Mesothelial cell of epicardium (in vitro differentiated cells): Measurements from ENCODE around the gene CXCL12. TPM values are rescaled to one million over a fixed set of nuclear protein-coding genes. Genes with fewer than 3 reads are reported as not detected.

Experiments used
- DNase-seq, 2 experiments: peaks; one replicate each; pipeline ENCODE4 v3.0.0; 2021; ENCODE audit warnings: low spot score in 2 of 2; ENCODE audit not compliant: unreplicated experiment in 2 of 2
- H3K27ac Mint-ChIP-seq: 2 replicates; pipeline ENCODE4 v1.8.0; 2021; ENCODE audit warnings: mixed read lengths
- H3K27me3 Mint-ChIP-seq: 2 replicates; pipeline ENCODE4 v1.8.0; 2021; ENCODE audit warnings: low read depth, mixed read lengths
- H3K36me3 Mint-ChIP-seq: 2 replicates; pipeline ENCODE4 v1.8.0; 2021; ENCODE audit warnings: mixed read lengths
- H3K4me1 Mint-ChIP-seq: 2 replicates; pipeline ENCODE4 v1.8.0; 2021; ENCODE audit warnings: mixed read lengths
- H3K4me3 Mint-ChIP-seq: 2 replicates; pipeline ENCODE4 v1.8.0; 2021; ENCODE audit warnings: mild to moderate bottlenecking, moderate library complexity, mixed read lengths
- H3K9me3 Mint-ChIP-seq: 2 replicates; pipeline ENCODE4 v1.8.0; 2021; ENCODE audit warnings: mixed read lengths
- CTCF ChIP-seq: fragments of 200-600 bp; sonication (generic); IDR thresholded peaks from one replicate; pipeline ENCODE4 v1.5.0; 2021; ENCODE audit warnings: antibody characterized with exemption; ENCODE audit not compliant: unreplicated experiment
- total RNA-seq: library from RNA; stranded (reverse); gene quantifications from 3 replicates; pipeline ENCODE4 v1.2.1, GENCODE V29; 2021

CXCL12 gene
- total RNA-seq, 1 donor from 2014 or later = 45.8 TPM

GRCh38 chr10:44334621-44335184, 50.2 kb downstream of the CXCL12 start:
- TF ChIP-seq CTCF = no peak
- Mint-ChIP-seq H3K27me3 (peaks cover 17% of the 10 kb centered on the region), H3K4me3 (no peak overlapping the region), H3K9me3 (no peaks in the 10 kb centered on the region), H3K36me3 (no peaks in the 10 kb centered on the region), H3K4me1 (peaks cover 10% of the 10 kb centered on the region), H3K27ac (no peak overlapping the region)
- DNase-seq = no peak

GRCh38 chr10:44334091-44334490, 50.8 kb downstream of the CXCL12 start:
- Mint-ChIP-seq H3K9me3 (no peaks in the 10 kb centered on the region), H3K4me3 (no peak overlapping the region), H3K27ac (no peak overlapping the region), H3K4me1 (peaks cover 10% of the 10 kb centered on the region), H3K27me3 (peaks cover 19% of the 10 kb centered on the region), H3K36me3 (no peaks in the 10 kb centered on the region)
- no peak for DNase-seq
- no peak for TF ChIP-seq CTCF

- no peak overlapping the region for H3K4me3 Mint-ChIP-seq
- no peak for DNase-seq
- H3K4me1 Mint-ChIP-seq = peaks cover 10% of the 10 kb centered on the region
- peaks cover 19% of the 10 kb centered on the region for H3K27me3 Mint-ChIP-seq
- no peak overlapping the region for H3K27ac Mint-ChIP-seq
- H3K9me3 Mint-ChIP-seq = peaks cover 1% of the 10 kb centered on the region
- no peaks in the 10 kb centered on the region for H3K36me3 Mint-ChIP-seq
- TF ChIP-seq CTCF = no peak
Measured at GRCh38 chr10:44333511-44333910, 51.4 kb downstream of the CXCL12 start.

GRCh38 chr10:44332465-44332864, 52.4 kb downstream of the CXCL12 start:
- H3K4me1 Mint-ChIP-seq = peaks cover 10% of the 10 kb centered on the region
- DNase-seq = no peak

GRCh38 chr10:44330431-44330830, 54.5 kb downstream of the CXCL12 start:
- peaks cover 3% of the 10 kb centered on the region for H3K9me3 Mint-ChIP-seq
- DNase-seq = no peak
- H3K36me3 Mint-ChIP-seq = no peaks in the 10 kb centered on the region
- peaks cover 24% of the 10 kb centered on the region for H3K27me3 Mint-ChIP-seq
- no peak for TF ChIP-seq CTCF
- no peak overlapping the region for H3K27ac Mint-ChIP-seq
- H3K4me3 Mint-ChIP-seq = no peak overlapping the region
- H3K4me1 Mint-ChIP-seq = peaks cover 21% of the 10 kb centered on the region

More at GRCh38 chr10:44332465-44332864, 52.4 kb downstream of the CXCL12 start:
- Mint-ChIP-seq H3K36me3 (no peaks in the 10 kb centered on the region), H3K27ac (no peak overlapping the region), H3K9me3 (peaks cover 3% of the 10 kb centered on the region), H3K27me3 (peaks cover 20% of the 10 kb centered on the region), H3K4me3 (no peak overlapping the region)
- TF ChIP-seq CTCF = no peak

GRCh38 chr10:44327461-44327860, 57.4 kb downstream of the CXCL12 start:
- DNase-seq = no peak

More at GRCh38 chr10:44327461-44327860, 57.4 kb downstream of the CXCL12 start:
- no peak overlapping the region for H3K4me3 Mint-ChIP-seq
- no peaks in the 10 kb centered on the region for H3K36me3 Mint-ChIP-seq
- H3K27ac Mint-ChIP-seq = no peak overlapping the region
- H3K9me3 Mint-ChIP-seq = peaks cover 3% of the 10 kb centered on the region
- H3K27me3 Mint-ChIP-seq = peaks cover 22% of the 10 kb centered on the region
- H3K4me1 Mint-ChIP-seq = peaks cover 12% of the 10 kb centered on the region
- TF ChIP-seq CTCF = no peak
